H1 (cell line): ENCODE measurements around the gene ARHGEF10L. TPM values are rescaled to one million over a fixed set of nuclear protein-coding genes. Genes with fewer than 3 reads are reported as not detected.

Experiments used
- CTCF ChIA-PET: fragments of 300-600 bp; sonication (Branson Sonifier 250); formaldehyde crosslinking; loops from one replicate; lab custom pipeline; 2021; ENCODE audit not compliant: partially characterized antibody; lab: Charles Lee
- POLR2A ChIA-PET: fragments of 300-600 bp; sonication (Branson Sonifier 250); formaldehyde crosslinking; loops from one replicate; lab custom pipeline; 2021; ENCODE audit warnings: inconsistent platforms; ENCODE audit not compliant: partially characterized antibody; lab: Charles Lee
- DNase-seq, 2 experiments: peaks; one replicate each; pipeline versions ENCODE4 v3.0.0 to v3.0.0-alpha.2; 2010 to 2022; ENCODE audit warnings: low spot score in 2 of 2, low read depth in 1 of 2, mixed read lengths in 1 of 2
- FAIRE-seq: peaks from 2 replicates; lab custom pipeline; 2011; peaks lifted over from hg19 to GRCh38; lab: Jason Lieb, UNC
- H2AFZ ChIP-seq: 2 replicates; pipeline ENCODE4 v1.8.1; 2012; ENCODE audit warnings: low read length, inconsistent platforms
- H2AK5ac ChIP-seq: 2 replicates; pipeline ENCODE4 v1.6.1; 2013; ENCODE audit warnings: low read depth, low read length
- H2BK120ac ChIP-seq: replicated peaks from 2 replicates; pipeline ENCODE3; 2013; ENCODE audit warnings: low read depth, low read length, inconsistent platforms
- H2BK12ac ChIP-seq: 2 replicates; pipeline ENCODE4 v1.6.1; 2013; ENCODE audit warnings: low read depth, low read length
- H2BK15ac ChIP-seq: 2 replicates; pipeline ENCODE4 v1.6.1; 2013; ENCODE audit warnings: low read length
- H2BK20ac ChIP-seq: 2 replicates; pipeline ENCODE4 v1.6.1; 2013; ENCODE audit warnings: low read length
- H2BK5ac ChIP-seq: 2 replicates; pipeline ENCODE4 v1.6.1; 2013; ENCODE audit warnings: low read depth, low read length
- H3K14ac ChIP-seq: 2 replicates; pipeline ENCODE4 v1.6.1; 2013; ENCODE audit warnings: inconsistent platforms; ENCODE audit not compliant: insufficient read length
- H3K18ac ChIP-seq: 2 replicates; pipeline ENCODE4 v1.6.1; 2013; ENCODE audit warnings: low read length; ENCODE audit errors: extremely low read depth
- H3K23ac ChIP-seq: 2 replicates; pipeline ENCODE4 v1.6.1; 2013; ENCODE audit warnings: inconsistent platforms; ENCODE audit not compliant: insufficient read length
- H3K23me2 ChIP-seq: 2 replicates; pipeline ENCODE4 v1.6.1; 2013; ENCODE audit warnings: low read depth, low read length
- H3K27ac ChIP-seq: 2 replicates; pipeline ENCODE4 v1.6.1; 2011; ENCODE audit warnings: low read depth, low read length, inconsistent platforms
- H3K27me3 ChIP-seq, 4 experiments: replicated peaks in 1 of 4; 1 replicate in 1 of 4; 2 replicates in 3 of 4; pipeline versions ENCODE4 v1.6.1 to v1.8.1; 2011 to 2013; ENCODE audit warnings: low read length in 3 of 4, mild to moderate bottlenecking in 3 of 4, inconsistent platforms in 2 of 4, mixed read lengths in 2 of 4, moderate library complexity in 1 of 4; ENCODE audit not compliant: control insufficient read depth in 3 of 4, insufficient read depth in 3 of 4; ENCODE audit errors: extremely low read depth in 1 of 4
- H3K36me3 ChIP-seq, 4 experiments: 2 replicates each; pipeline versions ENCODE4 v1.6.1 to v1.8.1; 2011 to 2013; ENCODE audit warnings: mild to moderate bottlenecking in 4 of 4, low read length in 3 of 4, moderate library complexity in 2 of 4, control low read depth in 1 of 4, inconsistent platforms in 1 of 4; ENCODE audit not compliant: insufficient read depth in 4 of 4, control insufficient read depth in 2 of 4
- H3K4ac ChIP-seq: replicated peaks from 2 replicates; pipeline ENCODE3; 2013; ENCODE audit warnings: low read length, low read depth, mixed read lengths, inconsistent platforms; ENCODE audit not compliant: insufficient read length
- H3K4me1 ChIP-seq, 4 experiments: replicated peaks in 1 of 4; 1 replicate in 1 of 4; 2 replicates in 3 of 4; pipeline versions ENCODE4 v1.6.1 to v1.8.1; 2011 to 2013; ENCODE audit warnings: low read length in 3 of 4, inconsistent platforms in 2 of 4, mixed read lengths in 1 of 4; ENCODE audit not compliant: insufficient read depth in 4 of 4, control insufficient read depth in 3 of 4
- H3K4me2 ChIP-seq, 2 experiments: 2 replicates each; pipeline versions ENCODE4 v1.6.1 to v1.8.1; 2011 to 2013; ENCODE audit warnings: low read depth in 2 of 2, low read length in 2 of 2, control low read depth in 1 of 2, inconsistent platforms in 1 of 2, mild to moderate bottlenecking in 1 of 2; ENCODE audit not compliant: insufficient read depth in 1 of 2
- H3K4me3 ChIP-seq, 4 experiments: fragments of 200-600, 300-600 bp in 1 of 4; sonication (generic), shearing (Covaris generic), sonication (Bioruptor Twin) in 1 of 4; 2 replicates each; pipeline versions ENCODE4 v1.5.1 to v1.8.1; 2011 to 2016; ENCODE audit warnings: low read length in 4 of 4, low read depth in 3 of 4, control low read depth in 2 of 4, inconsistent platforms in 2 of 4, mild to moderate bottlenecking in 2 of 4, mixed read lengths in 1 of 4, moderate library complexity in 1 of 4; ENCODE audit not compliant: insufficient read depth in 2 of 4; ENCODE audit errors: extremely low read depth in 1 of 4
- H3K56ac ChIP-seq: replicated peaks from 2 replicates; pipeline ENCODE3; 2013; ENCODE audit warnings: low read depth, mild to moderate bottlenecking, mixed read lengths, low read length, inconsistent platforms; ENCODE audit not compliant: insufficient read length
- H3K79me1 ChIP-seq: 2 replicates; pipeline ENCODE4 v1.6.1; 2013; ENCODE audit warnings: low read depth, low read length, control low read depth
- H3K79me2 ChIP-seq, 2 experiments: 2 replicates each; pipeline versions ENCODE4 v1.6.1 to v1.8.1; 2012 to 2013; ENCODE audit warnings: low read length in 2 of 2, mild to moderate bottlenecking in 2 of 2, inconsistent platforms in 1 of 2; ENCODE audit not compliant: insufficient read depth in 2 of 2, control insufficient read depth in 1 of 2
- H3K9ac ChIP-seq, 4 experiments: replicated peaks in 1 of 4; 1 replicate in 1 of 4; 2 replicates in 3 of 4; pipeline versions ENCODE4 v1.6.1 to v1.8.1; 2011 to 2013; ENCODE audit warnings: low read depth in 3 of 4, low read length in 3 of 4, control low read depth in 2 of 4, mild to moderate bottlenecking in 2 of 4, moderate library complexity in 2 of 4, inconsistent platforms in 1 of 4; ENCODE audit errors: extremely low read depth in 1 of 4
- H3K9me3 ChIP-seq, 2 experiments: 2 replicates each; pipeline versions ENCODE4 v1.6.1 to v1.8.1; 2012 to 2013; ENCODE audit warnings: mild to moderate bottlenecking in 2 of 2, moderate library complexity in 2 of 2, control low read depth in 1 of 2, inconsistent platforms in 1 of 2, low read depth in 1 of 2, low read length in 1 of 2, mixed read lengths in 1 of 2; ENCODE audit not compliant: insufficient read depth in 2 of 2
- H4K20me1 ChIP-seq, 2 experiments: replicated peaks in 1 of 2; 2 replicates each; pipeline versions ENCODE3 to v1.8.1; 2011 to 2013; ENCODE audit warnings: inconsistent platforms in 2 of 2, low read length in 2 of 2, mild to moderate bottlenecking in 1 of 2; ENCODE audit not compliant: insufficient read depth in 2 of 2, control insufficient read depth in 1 of 2
- H4K5ac ChIP-seq: 2 replicates; pipeline ENCODE4 v1.6.1; 2013; ENCODE audit warnings: low read length, low read depth, mixed read lengths, inconsistent platforms; ENCODE audit not compliant: insufficient read length
- H4K8ac ChIP-seq: 2 replicates; pipeline ENCODE4 v1.8.0; 2013; ENCODE audit warnings: mild to moderate bottlenecking, moderate library complexity, low read length, inconsistent platforms; ENCODE audit not compliant: insufficient read depth; ENCODE audit errors: extremely low read depth
- H4K91ac ChIP-seq: replicated peaks from 2 replicates; pipeline ENCODE3; 2013; ENCODE audit warnings: low read length, mixed read lengths, inconsistent platforms; ENCODE audit not compliant: insufficient read length
- BRCA1 ChIP-seq: IDR thresholded peaks from 2 replicates; pipeline ENCODE4 v1.6.1; 2012; ENCODE audit warnings: low read depth, low read length, improper control_type of control experiment
- CHD1 ChIP-seq: IDR thresholded peaks from 2 replicates; pipeline ENCODE4 v1.6.1; 2012; ENCODE audit warnings: low read depth, low read length, improper control_type of control experiment
- EP300 ChIP-seq, 2 experiments: IDR thresholded peaks; 1 replicate in 1 of 2; 2 replicates in 1 of 2; pipeline ENCODE4 v1.6.1; 2011 to 2012; ENCODE audit warnings: low read depth in 2 of 2, low read length in 2 of 2, mild to moderate bottlenecking in 2 of 2, borderline replicate concordance in 1 of 2, inconsistent platforms in 1 of 2, moderate library complexity in 1 of 2
- KDM5A ChIP-seq: fragments of 200-600 bp; IDR thresholded peaks from 2 replicates; pipeline ENCODE4 v1.7.1; 2012; ENCODE audit warnings: mild to moderate bottlenecking, low read length, inconsistent platforms, mixed read lengths
- MAFK ChIP-seq: IDR thresholded peaks from 2 replicates; pipeline ENCODE4 v1.6.1; 2012; ENCODE audit warnings: low read depth, mild to moderate bottlenecking, improper control_type of control experiment, low read length
- PHF8 ChIP-seq: fragments of 200-600 bp; sonication (generic); conservative IDR thresholded peaks from 2 replicates; pipeline ENCODE4 v1.7.1; 2012; ENCODE audit warnings: low read depth, mild to moderate bottlenecking, inconsistent platforms, low read length, moderate library complexity
- RAD21 ChIP-seq, 2 experiments: IDR thresholded peaks in 1 of 2; conservative IDR thresholded peaks in 1 of 2; 2 replicates each; pipeline ENCODE4 v1.6.1; 2011; ENCODE audit warnings: low read depth in 2 of 2, low read length in 2 of 2, improper control_type of control experiment in 1 of 2, inconsistent platforms in 1 of 2, mild to moderate bottlenecking in 1 of 2, moderate library complexity in 1 of 2
- RXRA ChIP-seq: IDR thresholded peaks from 2 replicates; pipeline ENCODE4 v1.6.1; 2011; ENCODE audit warnings: low read depth, mild to moderate bottlenecking, low read length, moderate library complexity; ENCODE audit not compliant: insufficient read depth
- SP4 ChIP-seq: IDR thresholded peaks from 2 replicates; pipeline ENCODE4 v1.6.1; 2012; ENCODE audit warnings: low read length, inconsistent platforms
- TEAD4 ChIP-seq: IDR thresholded peaks from 2 replicates; pipeline ENCODE4 v1.6.1; 2012; ENCODE audit warnings: low read depth, low read length, inconsistent platforms, mixed read lengths
- ZNF274 ChIP-seq: IDR thresholded peaks from 2 replicates; pipeline ENCODE4 v1.7.0; 2012; ENCODE audit warnings: low read length, borderline replicate concordance; ENCODE audit errors: extremely low read depth
- whole genome bisulfite sequencing, 2 experiments: shearing (Covaris generic) in 1 of 2; methylation state at CpG; one replicate each; pipeline versions ENCODE4 v1.1.6 to v1.1.7; 2013 to 2015; ENCODE audit warnings: low lambda C conversion rate in 2 of 2, mixed read lengths in 2 of 2, inconsistent platforms in 1 of 2, low coverage in 1 of 2, missing lambda C conversion rate in 1 of 2; ENCODE audit not compliant: insufficient replicate concordance in 2 of 2, insufficient coverage in 1 of 2, insufficient read length in 1 of 2; ENCODE audit errors: extremely low coverage in 1 of 2, missing lambda C conversion rate in 1 of 2; 5-methylcytosine and 5-hydroxymethylcytosine counted together
- polyA plus RNA-seq, 7 experiments: library from polyadenylated mRNA; depleted of rRNA in 3 of 7; stranded (reverse) in 5 of 7; unstranded in 2 of 7; fragments of >200 nt in 5 of 7; fragments of 200-250 nt in 2 of 7; gene quantifications; 1 replicate in 5 of 7; 2 replicates in 1 of 7; 4 replicates in 1 of 7; pipeline versions ENCODE4 v1.2.1 to v1.2.3, GENCODE V29; 2011 to 2013; ENCODE audit warnings: missing spikeins in 2 of 7, mixed read lengths in 2 of 7
- total RNA-seq: library from RNA; stranded (reverse); fragmentation: NEBNext Ultra II Directional; extraction: Animal tissue kit (Norgen Biotek cat#: 25700); gene quantifications from 2 replicates; pipeline ENCODE4 v1.2.1, GENCODE V29; 2021
- TF ChIP-seq, protein P1 (sequence below): IDR thresholded peaks from 2 replicates; pipeline ENCODE4 v1.6.1; 2011; ENCODE audit warnings: low read length, improper control_type of control experiment
- TF ChIP-seq, protein P2 (sequence below): IDR thresholded peaks from 2 replicates; pipeline ENCODE4 v1.6.1; 2012; ENCODE audit warnings: inconsistent platforms

Gene ARHGEF10L
- total and polyA plus RNA-seq, 2 of the 8 experiments (the other 6 are each of a cell fraction or from before 2014, with no cell fraction given): 33.6 to 39.6 TPM

GRCh38 chr1:17498214-17498613 lies 41.3 kb upstream of the ARHGEF10L start:
- 93% methylated on average over 4 of the region's 4 CpGs; no CpG with 5 or more reads in 1 of the 2 experiments for WGBS, 2 experiments
- FAIRE-seq: no peak

More at GRCh38 chr1:17498214-17498613, 41.3 kb upstream of the ARHGEF10L start:
- Histone ChIP-seq H4K91ac (no peak overlapping the region), H2BK20ac (no peak overlapping the region), H2BK5ac (no peak overlapping the region), H3K14ac (no peak overlapping the region), H3K27me3 (no peaks in the 10 kb centered on the region), H4K5ac (no peak overlapping the region), H3K9me3 (no peaks in the 10 kb centered on the region), H3K27ac (no peak overlapping the region), H2BK12ac (no peak overlapping the region), H2AK5ac (no peak overlapping the region), H3K79me2 (no peaks in the 10 kb centered on the region), H2BK15ac (no peak overlapping the region), H3K4me2 (no peak overlapping the region), H2BK120ac (no peak overlapping the region), H3K36me3 (no peaks in the 10 kb centered on the region), H2AFZ (no peak overlapping the region), H3K9ac (no peak overlapping the region), H3K79me1 (no peaks in the 10 kb centered on the region), H3K23me2 (no peaks in the 10 kb centered on the region), H3K4me1 (peaks cover 0 to 2% (median 0%) of the 10 kb centered on the region in 4 experiments; a peak in 1 of 7 replicates), H3K18ac (no peak overlapping the region), H3K23ac (no peak overlapping the region), H4K20me1 (no peaks in the 10 kb centered on the region), H3K56ac (no peak overlapping the region), H4K8ac (no peak overlapping the region), H3K4ac (no peak overlapping the region), H3K4me3 (no peak overlapping the region)
- DNase-seq: no peak
- TF ChIP-seq KDM5A: no peak
- TF ChIP-seq BRCA1: no peak
- TF ChIP-seq SP4: no peak
- TF ChIP-seq, protein P1, sequence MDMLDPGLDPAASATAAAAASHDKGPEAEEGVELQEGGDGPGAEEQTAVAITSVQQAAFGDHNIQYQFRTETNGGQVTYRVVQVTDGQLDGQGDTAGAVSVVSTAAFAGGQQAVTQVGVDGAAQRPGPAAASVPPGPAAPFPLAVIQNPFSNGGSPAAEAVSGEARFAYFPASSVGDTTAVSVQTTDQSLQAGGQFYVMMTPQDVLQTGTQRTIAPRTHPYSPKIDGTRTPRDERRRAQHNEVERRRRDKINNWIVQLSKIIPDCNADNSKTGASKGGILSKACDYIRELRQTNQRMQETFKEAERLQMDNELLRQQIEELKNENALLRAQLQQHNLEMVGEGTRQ: no peak
- TF ChIP-seq MAFK: no peak
- no peak for TF ChIP-seq EP300 (IDR thresholded peaks at IDR 0.05; ENCODE audit: borderline replicate concordance in 1 of 2, low read depth in 2 of 2, low read length in 2 of 2)
- no peak for TF ChIP-seq CHD1
- TF ChIP-seq RAD21 (IDR thresholded peaks at IDR 0.05 in 1 of 2, conservative IDR thresholded peaks at IDR 0.05 in 1 of 2; ENCODE audit: low read depth in 2 of 2, low read length in 2 of 2): no peak
- no peak for TF ChIP-seq RXRA
- no peak for TF ChIP-seq ZNF274
- TF ChIP-seq, protein P2, sequence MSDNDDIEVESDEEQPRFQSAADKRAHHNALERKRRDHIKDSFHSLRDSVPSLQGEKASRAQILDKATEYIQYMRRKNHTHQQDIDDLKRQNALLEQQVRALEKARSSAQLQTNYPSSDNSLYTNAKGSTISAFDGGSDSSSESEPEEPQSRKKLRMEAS: no peak
- no peak for TF ChIP-seq PHF8
- no peak for TF ChIP-seq TEAD4
- CTCF ChIA-PET: interaction anchor here (0.6 to 6.7 kb wide), 6 partner anchors 13 to 140 kb away, joined by 3 to 111 read pairs (median 4); no protein-coding TSS in a partner anchor
- POLR2A ChIA-PET: no interaction called here
